Kidney tubule cell (primary cell): ENCODE data around the gene TMEM109.

Experiments used
- DNase-seq: peaks from one replicate; pipeline ENCODE4 v3.0.0-alpha.2; 2018; ENCODE audit warnings: low spot score

Gene TMEM109

DNA sequence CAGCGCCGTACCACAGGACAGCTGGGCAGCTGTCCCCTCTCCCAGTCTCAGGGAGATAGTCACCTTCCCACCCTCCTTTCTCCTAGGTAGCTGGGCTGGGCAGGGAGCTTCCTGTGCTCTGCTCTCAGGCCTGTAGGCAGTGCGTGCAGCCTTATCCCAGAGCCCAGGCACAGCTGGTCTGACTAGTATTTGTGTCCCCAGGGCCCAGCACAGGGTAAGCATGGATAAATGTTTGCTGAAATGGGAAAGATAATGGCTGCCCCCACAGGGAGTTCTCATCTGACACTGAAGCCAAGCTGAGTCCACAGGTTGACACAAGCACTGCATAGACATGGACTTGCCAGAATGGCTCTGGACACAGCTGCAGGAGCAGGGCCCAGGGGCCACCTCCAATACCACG, 28.3 kb downstream of the TMEM109 start:
- no peak for DNase-seq

DNA sequence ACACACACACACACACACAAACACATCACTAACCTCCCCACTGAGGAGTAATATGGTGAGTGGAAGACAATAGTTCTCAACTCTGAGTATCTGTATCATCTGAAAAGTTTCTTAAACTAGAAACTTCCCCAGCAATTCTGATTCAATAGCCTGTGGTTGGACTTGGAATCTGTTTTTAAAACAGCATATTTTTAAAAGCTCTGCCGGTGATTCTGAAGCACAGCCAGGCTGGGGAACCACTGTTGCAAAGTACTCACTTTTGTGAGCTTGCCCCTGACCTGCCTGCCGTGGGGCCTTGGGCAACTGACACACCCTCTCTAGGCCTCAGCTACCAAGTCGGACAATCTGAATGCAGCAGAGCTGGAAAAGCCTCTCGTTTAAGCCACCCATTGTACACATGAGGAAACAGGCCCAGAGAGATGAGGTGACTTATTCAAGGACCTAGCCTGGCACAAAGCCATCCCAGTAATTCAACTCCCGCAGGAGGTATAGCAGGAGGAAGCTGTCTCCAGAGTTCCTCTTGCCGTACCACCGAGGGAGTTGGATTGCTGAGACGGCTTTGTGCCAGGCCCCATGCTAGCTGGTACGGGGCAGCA, 29.1 kb downstream of the TMEM109 start:
- DNase-seq = peak; percentile 73

DNA sequence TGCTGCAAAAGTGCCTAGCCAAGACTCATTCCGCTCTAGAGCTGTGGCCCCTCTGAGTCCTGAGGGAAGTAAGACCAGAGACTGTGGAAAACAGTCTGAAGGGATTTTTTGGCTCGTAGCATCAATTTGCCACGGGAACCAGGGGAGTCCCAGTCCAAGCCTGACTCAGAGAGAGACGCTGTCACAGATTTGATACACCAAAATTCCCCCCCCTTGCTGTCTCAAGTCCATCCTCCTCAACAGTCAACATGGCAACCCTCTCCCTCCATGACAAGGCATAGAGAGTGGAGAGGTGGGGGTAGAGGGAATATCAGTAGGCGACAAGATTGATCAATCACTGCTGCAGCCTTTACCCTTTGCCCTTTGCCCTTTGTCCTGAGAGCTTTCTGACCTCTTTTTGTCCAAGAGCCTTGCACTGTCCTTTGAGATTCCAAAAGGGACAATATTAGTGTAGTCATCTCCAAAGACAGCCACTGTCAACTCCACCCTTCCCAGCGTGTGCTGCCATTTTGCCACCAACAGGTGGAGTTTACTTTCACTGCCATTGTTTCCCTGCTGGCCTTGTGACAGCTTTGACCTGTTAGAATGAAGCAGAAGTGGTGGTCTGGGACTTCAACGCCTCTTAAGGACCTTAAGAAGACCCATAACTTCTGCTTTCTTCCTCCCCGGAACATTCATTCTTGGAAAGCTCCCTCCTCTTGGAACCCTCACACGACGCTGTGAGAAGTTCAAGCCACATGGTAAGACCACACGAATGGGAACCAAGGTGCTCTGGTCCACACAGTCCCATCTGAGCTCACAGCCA, 30.7 kb downstream of the TMEM109 start:
- no peak for DNase-seq

DNA sequence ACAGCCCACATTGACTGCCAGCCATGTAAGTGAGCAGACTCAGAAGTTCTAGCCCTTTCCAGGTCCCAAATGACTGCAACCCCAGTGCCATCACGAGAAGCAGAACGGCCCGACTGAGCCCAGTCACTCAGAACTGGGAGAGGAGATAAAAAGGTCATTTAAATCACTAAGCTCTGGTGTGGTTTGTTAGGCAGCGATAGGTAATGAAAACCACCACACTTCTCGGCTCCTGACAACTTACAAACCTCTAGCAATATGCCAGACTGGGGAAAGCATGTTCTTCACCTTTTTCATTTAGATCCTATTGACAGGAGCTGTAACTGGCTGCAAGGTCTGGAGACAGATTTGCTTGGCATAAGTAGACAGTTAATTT, 31.3 kb downstream of the TMEM109 start:
- DNase-seq = no peak

DNA sequence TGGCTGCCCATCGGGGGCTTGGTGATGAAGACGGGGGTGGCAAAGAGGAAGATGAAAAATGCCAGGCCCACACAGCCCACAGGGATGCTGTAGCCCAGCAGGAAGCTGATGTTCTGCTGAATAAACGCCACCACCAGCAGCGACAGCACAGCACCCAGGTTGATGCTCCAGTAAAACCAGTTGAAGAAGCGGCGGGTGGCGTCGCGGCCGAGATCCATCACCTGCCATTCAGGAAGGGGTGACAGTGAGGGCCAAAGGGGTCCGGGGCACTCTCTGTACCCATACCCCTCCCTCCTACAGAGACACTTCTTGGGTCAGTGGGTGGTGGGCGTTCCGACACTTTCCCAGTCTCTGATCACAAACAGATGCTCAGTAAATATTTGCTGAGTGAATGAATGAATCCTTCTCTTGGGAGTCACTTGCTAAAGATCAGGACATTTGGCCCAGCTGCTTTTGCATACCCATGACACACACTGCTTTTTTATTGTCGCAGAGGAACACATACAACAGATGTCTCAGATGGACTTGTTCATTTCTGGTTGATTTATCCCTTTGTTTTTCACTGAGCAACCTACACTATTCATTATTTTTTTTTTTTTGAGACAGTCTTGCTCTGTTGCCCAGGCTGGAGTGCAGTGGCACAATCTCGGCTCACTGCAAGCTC, 32.8 kb downstream of the TMEM109 start:
- no peak for DNase-seq

DNA sequence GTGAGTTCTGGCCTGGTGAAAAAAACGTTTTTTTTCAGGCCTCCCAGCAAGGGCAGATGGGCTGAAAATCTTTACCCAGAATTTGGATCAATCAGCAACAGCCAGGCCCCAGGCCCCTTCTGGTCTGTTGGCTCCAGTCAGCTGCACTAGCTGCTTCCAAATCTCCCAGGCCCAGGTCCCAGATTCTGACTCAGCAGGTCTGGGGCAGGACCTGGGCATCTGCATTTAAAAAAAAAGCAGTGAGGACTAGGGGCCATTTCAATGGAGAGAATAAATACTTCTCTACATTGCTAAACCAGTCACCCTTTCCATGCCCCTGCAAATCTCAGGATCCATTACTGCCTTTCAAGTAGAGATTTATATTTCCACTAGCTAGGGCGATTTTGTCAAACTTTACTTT, 33.7 kb downstream of the TMEM109 start:
- no peak for DNase-seq

DNA sequence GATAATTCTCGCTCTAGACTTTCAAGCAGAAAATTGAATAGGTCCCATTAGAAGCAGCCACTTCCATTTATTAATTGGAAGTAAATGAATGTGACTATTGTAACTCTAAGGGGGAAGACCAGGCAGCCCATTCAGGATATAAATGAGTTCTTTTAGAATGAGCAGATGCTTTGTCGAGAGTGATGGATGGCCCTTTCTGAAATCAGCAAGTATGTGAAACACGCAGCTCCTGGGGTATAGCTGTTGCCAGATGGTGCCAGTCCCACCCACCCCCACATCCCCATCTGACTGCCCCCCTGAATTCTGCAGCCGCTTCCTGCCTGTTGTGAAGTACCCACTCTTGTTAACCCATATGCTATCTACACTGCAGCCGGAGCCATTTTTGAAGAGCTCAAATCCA, 34.3 kb downstream of the TMEM109 start:
- no peak for DNase-seq

DNA sequence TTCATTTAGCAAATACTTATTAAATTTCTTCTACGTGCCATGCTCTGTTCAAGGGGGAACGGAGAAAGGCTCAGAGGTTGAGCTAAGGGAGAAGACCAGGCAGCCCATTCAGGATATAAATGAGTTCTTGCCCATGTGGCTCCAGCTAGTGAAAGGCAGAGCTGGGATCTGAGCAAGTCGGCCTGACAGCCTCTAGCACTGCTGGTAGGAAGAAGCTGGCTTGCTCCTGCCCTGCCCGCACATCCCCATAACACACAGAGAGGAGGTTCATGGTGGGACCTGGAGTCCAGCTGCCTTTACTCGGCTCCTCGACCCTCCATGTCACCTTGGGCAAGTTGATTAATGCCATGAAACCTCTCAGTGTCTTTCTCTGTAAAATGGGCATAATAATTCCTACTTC, 36.1 kb downstream of the TMEM109 start:
- no peak for DNase-seq

DNA sequence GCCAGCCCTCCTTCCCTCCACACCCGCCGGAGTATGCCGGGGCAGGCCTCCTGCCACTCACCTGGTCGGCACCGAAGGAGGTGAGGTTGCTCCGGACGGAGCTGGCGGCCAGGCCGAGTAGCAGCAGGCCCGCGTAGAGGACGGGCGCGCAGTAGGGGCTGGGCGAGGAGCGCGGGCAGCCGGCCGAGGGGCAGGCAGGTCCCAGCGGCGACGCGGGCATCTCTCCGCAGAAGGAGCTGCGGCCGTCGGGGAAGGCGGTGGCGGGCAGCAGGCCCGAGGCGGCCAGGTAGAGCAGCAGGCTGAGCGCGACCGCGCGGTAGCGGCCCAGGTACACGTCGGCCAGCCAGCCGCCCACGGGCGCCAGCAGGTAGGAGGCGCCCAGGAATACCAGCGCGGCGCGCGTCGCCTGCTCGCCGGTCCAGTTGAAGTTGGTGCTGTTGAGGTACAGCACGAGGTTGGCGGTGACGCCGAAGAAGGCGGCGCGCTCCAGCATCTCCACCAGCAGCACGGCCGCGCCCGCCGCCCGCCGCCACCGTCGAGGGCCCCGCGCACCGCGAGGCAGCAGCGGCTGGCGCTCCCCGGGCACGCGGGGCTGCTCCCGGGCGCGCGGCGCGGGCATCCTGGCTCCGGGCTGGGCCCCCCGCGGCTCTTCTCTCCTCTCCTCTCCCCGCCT, 37.1 kb downstream of the TMEM109 start:
- no peak for DNase-seq

DNA sequence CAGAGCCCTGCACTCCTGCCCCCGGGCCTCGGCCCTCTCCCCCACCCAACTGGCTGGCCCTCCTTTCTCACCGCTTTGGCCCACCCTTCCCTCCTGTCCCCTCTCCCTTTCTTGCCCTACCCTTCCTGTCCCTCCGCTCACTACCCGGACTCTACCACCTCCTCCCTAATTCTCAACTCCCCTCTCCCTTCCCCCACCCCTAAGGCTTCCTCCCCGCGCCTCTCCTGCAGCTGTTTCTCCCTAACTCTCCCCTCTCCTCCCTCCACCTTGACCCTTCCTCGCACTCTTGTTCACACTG, 37.6 kb downstream of the TMEM109 start:
- DNase-seq = no peak

DNA sequence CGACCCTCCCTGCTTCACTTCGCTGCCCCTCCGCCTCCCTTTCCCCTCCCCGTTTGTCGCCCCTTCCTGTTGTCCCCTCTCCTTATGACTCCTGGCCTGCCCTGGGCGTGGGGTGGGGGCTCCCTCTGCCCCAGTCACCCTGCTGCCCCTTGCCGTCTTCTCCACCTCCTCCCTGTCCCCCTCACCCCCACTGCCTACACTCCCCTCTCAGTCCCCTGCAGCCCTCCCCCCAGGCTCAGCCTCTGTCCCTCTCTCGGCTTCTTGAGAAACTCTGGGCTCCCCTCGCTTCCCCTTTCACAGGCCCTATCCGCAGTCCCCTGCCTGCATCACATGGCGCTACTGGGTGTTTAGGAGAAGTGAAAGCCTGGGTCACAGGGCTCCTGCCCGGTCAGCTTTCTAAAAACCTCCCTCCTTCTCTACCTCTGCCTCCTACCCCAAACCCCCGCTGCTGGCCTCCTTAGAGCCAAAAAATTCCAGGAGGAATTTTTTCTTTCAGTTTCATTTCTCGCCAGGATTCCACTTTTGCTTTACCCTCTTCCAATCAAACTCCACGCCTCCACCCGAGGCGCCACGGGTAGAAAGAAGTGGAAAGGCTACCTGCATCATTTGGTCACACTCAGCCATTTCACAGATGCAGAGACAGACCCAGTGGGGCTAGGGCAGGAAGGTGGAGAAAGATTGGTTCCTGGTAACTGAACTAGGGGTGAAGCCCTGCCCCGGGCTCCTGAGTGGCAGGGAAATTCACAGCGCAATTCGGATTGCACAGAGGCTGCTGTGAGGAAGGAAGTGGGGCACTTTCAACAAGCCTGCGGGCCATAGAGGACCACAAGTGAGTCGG, 38.2 kb downstream of the TMEM109 start, which contains the start of gene SLC15A3:
Gene SLC15A3, minus strand, starts transcription at position 273 of the 838 bp plus-strand sequence. CDS start 625 bp downstream, outside the sequence.
- peak; percentile 37 for DNase-seq

DNA sequence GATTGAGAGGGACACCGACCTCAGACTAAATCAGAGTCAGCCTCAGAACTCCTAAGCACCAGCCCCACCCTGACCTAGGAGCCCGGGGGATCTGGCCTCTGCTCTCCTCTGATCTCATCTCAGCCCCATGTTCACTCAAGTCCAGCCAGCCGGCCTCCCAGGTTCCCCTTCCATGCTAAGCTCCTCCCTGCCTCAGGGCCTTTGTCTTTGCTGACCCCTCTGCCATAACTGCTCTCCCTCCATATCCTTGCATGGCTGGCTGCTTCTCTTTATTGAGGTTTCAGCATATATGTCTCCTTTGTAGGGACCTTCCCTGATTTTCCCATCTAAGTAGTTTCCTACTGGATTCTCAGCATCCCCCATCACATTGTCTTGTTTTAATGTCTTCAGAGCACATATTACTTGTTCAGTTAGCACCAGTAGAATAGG, 38.8 kb downstream of the TMEM109 start:
- no peak for DNase-seq

DNA sequence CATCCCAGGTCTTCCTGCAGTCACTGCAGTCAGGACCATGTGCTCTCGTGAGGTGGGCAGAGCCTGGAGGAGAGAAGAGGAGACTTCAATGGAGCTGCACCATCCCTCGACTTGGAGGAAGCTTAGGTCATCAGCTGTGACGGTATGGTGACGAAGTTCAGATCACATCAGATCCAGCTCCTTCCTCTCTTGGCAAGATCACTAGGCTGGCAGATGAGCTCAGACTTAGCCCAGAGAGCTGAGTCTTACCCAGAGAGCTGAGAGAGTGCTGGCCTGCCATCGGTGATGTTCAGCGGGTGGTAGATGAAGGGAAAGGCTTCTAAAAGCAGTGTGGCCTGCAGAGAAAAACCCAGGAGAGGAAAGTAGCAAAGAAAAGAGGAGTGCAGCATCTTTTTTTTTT, 39.8 kb downstream of the TMEM109 start:
- no peak for DNase-seq

DNA sequence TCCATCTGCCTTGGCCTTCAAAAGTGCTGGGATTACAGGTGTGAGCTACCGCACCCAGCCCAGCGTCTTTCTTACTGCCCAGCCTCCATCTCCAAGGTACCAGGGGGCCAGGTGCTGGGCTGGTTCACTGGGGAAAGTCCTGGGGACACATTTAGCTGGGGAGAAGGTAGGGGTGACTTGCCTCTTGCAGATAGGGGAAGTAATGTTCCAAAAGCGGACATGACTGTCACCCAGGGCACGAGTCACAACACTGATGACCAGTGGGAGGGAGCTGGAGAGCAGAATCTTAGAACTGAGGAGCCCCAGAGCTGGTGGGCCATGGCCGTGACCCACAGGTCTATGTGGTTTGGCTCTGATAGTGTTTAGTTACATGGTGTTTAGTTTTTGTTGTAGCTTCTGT, 40.5 kb downstream of the TMEM109 start:
- DNase-seq = no peak

DNA sequence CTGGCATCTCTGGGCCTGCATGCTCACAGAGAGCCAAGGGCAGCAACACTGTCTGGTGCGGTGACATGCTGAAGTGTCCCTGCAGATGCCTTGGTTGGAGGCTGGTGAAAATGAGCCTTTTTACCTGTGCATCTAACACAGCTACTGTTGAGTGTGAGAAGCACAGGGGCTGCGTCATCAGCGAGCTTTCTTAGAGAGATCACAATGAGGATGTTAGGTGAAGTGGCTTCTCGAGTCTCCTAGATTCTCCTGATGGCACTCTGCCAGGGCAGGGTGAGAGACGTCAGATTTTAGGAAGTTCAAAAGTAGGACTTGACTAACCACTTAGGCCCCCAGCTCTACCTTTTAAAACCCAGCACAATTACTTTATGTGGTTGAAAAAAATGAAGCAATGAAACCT, 41.6 kb downstream of the TMEM109 start:
- DNase-seq = no peak

DNA sequence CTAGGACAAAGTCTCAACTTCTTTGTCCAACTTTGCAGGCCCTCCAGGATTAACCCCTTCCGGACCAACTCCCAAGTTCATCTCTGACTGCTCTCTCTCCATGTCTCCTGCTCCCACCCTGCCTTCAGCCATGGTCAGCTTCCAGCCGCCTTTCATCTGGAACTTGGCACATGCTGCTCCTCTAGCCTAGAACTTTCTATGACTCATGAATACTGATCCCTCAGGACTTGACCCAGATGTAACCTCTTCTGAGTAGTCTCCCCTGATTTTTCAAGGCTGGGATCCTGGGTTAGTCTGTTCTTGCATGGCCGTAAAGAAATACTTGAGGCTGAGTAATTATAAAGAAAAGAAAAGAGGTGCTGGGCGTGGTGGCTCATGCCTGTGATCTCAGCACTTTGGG, 43.2 kb downstream of the TMEM109 start:
- no peak for DNase-seq

DNA sequence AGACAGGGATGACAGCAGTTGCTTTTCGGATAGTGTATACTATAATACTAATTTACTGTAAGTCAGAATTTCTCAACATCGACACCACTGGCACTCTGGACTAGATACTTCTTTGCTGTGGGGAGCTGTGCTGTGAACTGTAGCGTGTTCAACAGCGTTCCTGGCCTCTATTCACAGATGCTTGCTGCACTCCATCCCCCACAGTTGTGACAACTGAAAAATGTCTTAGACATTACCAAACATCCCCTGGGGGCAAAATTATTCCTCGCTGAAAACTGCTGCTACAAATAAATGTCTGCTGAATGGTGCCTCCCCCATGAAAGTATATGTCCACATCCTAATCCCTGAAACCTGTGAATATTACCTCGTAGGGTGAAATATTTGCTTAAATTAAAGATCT, 45.5 kb downstream of the TMEM109 start:
- DNase-seq = no peak

DNA sequence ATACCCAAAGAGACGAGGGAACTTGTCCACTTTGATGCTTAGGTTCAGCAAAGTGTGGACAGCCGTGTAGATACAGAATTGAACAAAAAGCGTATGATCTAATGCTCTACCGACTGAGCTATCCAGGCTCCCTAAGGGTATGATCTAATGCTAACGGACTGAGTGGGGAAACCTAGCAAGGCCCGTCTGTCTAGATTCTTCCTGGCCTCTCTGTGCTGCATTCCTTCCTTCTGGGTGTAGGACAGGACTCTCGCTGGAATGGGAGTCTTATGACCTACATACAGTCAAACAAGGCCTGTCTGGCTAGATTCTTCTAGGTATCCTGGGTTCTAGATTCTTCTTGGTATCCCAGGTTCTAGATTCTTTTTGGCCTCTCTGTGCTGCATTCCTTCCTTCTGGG, 46.4 kb downstream of the TMEM109 start:
- DNase-seq = no peak

DNA sequence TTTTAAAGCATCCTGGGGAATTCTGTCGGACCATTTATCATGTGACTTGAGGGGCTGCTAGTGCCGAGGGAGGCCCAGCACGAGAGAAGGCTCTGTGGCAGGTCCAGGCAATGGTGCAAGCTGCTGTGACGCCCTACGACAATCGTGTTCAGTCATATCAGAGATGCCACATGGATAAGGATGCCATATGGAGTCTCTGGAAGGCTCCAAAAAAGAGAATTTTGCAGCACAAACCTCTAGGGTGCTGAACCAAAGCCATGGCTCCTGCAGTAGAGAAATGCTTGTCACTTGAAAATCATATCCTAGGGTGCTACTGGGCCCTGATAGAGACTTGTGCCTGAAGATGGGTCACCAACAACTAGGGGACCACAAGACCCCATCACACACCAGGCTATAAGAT, 50.8 kb downstream of the TMEM109 start:
- no peak for DNase-seq

DNA sequence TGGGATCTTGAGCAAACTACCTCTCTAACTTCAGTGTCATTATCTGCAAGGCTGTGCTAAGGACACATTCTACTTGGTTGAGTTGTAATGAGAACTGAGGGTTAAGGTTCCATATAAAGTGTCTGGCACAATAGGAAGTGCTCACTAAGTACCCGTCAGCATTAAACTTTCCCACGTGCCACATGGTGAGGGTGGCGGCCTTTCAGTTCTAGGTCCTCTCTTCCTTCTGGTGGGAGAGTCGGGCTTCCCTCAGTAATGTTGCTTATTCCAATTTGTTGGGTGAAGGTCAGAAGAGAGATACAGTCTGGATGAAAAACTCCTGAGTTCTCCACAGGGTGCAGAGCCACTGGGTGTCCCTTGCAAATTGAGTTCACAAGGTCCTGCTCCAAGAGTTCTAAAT, 52.9 kb downstream of the TMEM109 start:
- no peak for DNase-seq

DNA sequence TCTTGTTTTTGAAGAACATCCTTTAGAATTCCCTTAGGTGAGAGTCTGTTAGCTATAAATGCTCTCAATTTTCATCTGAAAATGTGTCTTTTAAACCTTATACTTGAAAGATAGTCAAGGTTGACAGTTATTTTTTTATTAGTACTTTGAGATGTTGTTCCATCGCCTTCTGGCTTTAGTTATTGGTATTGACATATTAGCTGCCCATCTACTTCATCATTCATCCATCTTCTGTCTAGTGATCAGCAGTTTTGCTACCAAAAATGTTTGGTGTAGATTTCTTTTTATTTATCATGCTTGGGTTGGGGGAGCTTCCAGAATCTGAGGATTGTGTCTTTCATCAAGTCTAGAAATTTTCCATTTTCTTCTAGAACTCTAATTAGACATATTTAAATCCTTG, 54.3 kb downstream of the TMEM109 start:
- DNase-seq = no peak

DNA sequence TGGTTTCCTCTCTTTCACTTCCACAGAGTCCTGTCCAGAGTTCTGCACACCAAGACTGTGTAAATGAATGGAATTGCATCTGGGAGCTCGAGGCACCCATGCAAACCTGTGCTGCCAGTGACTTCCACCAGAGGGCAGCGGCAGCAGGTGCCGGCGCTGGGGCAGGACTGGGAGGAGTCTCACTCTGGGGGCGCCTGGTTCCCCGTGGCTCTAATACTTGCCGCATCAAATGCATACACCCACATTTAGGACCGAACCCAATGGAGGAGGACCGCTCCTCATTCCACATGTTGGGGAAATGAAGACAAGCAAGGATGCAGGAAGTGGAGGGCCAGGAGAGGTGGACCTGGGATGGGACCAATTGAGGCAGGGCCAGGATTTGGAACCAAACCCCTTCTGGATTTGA, 56.4 kb downstream of the TMEM109 start:
- peak; percentile 48 for DNase-seq
